Ectodermal cell (in vitro differentiated cells): Measurements from ENCODE around the gene COPS8.

Experiments
- H3K27ac ChIP-seq: 2 replicates; pipeline ENCODE4 v1.7.0; 2013; ENCODE audit warnings: mild to moderate bottlenecking, low read depth, low read length; ENCODE audit not compliant: insufficient read depth, poor library complexity, severe bottlenecking
- H3K27me3 ChIP-seq: 2 replicates; pipeline ENCODE4 v1.7.0; 2013; ENCODE audit warnings: mild to moderate bottlenecking, low read length; ENCODE audit not compliant: insufficient read depth, control insufficient read depth, poor library complexity, severe bottlenecking
- H3K36me3 ChIP-seq: one replicate; pipeline ENCODE4 v1.7.0; 2013; ENCODE audit warnings: low read length; ENCODE audit not compliant: control insufficient read depth, insufficient read depth
- H3K4me1 ChIP-seq: one replicate; pipeline ENCODE4 v1.7.0; 2013; ENCODE audit warnings: low read length; ENCODE audit not compliant: control insufficient read depth, insufficient read depth
- H3K4me3 ChIP-seq: 2 replicates; pipeline ENCODE4 v1.7.0; 2013; ENCODE audit warnings: low read depth, low read length, control low read depth; ENCODE audit not compliant: insufficient read depth
- H3K9me3 ChIP-seq: 2 replicates; pipeline ENCODE4 v1.7.0; 2013; ENCODE audit warnings: mild to moderate bottlenecking, low read length, moderate library complexity; ENCODE audit not compliant: control insufficient read depth
- WGBS, 2 experiments: methylation state at CpG; one replicate each; pipeline ENCODE4 v1.1.7; 2013; ENCODE audit warnings: missing lambda C conversion rate in 2 of 2; 5-methylcytosine and 5-hydroxymethylcytosine counted together

The COPS8 gene

DNA sequence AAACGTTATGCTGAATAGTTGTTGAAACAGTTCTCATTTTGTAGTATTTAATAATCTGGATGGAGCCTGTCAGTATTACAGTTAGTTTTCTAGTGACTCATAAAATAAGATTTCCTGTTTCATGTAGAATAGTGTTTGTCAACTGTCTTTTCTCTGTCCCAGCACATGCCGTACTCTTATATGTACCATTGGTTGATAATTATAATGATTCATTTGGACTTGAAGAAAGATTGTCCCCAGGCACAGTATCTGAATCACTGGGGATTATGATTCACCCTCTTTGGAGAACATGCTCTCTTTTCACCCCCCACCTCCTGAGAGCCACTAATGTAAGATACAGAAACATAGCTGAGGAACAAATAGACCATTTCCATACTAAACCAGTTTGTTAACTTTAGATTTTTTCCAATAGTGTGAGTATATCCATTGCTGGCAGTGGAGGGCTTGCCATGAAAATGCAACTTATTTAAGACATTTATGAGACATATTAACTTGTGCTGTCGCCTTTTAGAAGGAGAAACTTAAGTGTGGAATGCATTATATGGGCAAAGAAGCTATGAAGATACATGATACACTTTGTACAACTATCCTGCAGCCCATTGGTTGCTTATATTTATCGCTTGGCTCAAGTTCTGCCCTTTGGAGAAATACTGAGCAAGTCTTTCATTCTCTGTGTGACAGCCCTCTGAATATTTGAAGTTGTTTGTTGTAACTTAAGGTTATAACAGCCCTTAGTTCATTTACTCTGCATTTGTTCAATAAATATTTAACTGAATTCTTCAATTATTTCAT lies 12.4 kb downstream of the COPS8 start:
- Histone ChIP-seq H3K9me3 (no peaks in the 10 kb centered on the region), H3K4me3 (no peak overlapping the region), H3K36me3 (peaks cover 17% of the 10 kb centered on the region), H3K27me3 (no peaks in the 10 kb centered on the region), H3K4me1 (peaks cover 6% of the 10 kb centered on the region), H3K27ac (no peak overlapping the region)
- WGBS, 2 experiments, result 70 to 89% methylated on average over 3 to 4 of the region's 4 CpGs

DNA sequence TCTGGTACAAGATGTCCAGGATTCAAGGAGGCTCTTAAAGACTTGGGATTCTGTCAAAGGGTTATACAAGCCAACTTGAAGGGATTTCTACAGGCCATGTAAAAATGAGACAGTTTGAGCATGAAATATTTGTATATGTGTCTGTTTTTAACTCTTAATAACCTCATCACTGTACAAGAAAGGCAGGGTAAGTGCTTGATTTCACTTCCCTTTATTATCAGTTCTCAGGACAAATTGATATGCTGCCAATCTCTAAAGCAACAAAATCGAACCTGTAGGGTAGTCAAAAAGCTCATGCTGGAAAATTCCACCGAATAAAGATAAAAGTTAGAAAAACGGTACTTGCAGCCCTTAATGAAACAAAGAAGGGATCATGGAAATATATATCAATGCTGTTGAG lies 14.1 kb downstream of the COPS8 start:
- WGBS, 2 experiments, result 97% methylated on average over 3 of the region's 3 CpGs

DNA sequence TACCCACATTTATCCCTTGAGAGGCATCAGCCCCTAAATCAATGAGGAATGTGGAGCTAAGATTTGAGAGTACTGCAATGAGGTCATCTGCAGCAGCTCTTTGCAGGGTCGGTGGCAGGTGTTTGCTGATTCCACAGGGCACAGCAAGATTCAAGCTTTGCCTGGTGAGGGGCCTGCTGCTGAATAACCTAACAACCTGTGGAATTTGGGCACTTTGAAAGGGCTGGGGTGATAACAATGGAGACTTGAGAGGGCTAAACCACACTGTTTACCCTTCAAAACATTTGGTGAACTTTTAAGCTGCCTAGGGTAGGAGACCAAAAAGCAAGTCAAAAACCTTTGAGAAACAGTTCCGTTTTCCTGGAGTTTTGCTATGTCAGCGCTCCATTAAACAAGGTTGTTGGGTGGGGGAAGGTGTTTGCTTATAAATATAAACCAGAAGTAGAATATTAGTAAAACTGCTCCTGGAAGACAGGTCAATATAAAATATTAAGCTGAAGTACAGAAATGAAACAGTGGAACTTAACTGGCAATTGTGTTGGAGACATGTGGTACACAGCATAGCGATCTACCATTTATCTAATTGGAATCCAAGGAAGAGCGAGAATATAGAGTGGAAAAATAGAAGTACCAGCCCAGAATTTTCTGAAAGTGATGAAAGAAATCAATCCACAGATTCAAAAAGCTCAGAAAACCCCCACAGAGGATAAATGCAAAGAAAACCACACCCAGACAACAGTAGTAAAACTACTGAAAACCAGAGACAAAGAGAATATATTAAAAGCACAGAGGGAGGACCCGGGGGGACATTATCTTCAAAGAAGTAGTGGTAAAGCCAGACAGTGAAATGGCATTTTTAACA lies 15.7 kb downstream of the COPS8 start:
- peaks cover 6% of the 10 kb centered on the region for H3K4me1 ChIP-seq
- H3K27me3 ChIP-seq, result no peaks in the 10 kb centered on the region
- peaks cover 6% of the 10 kb centered on the region for H3K36me3 ChIP-seq
- H3K27ac ChIP-seq, result peak overlapping the region; percentile 83
- WGBS, 2 experiments, result 35 to 57% methylated on average over 4 to 6 of the region's 6 CpGs
- no peaks in the 10 kb centered on the region for H3K9me3 ChIP-seq
- no peak overlapping the region for H3K4me3 ChIP-seq

More for the DNA sequence above, 14.1 kb downstream of the COPS8 start:
- H3K27ac ChIP-seq, result no peak overlapping the region
- H3K4me1 ChIP-seq, result peaks cover 6% of the 10 kb centered on the region
- no peaks in the 10 kb centered on the region for H3K27me3 ChIP-seq
- H3K36me3 ChIP-seq, result peaks cover 11% of the 10 kb centered on the region
- no peaks in the 10 kb centered on the region for H3K9me3 ChIP-seq
- H3K4me3 ChIP-seq, result no peak overlapping the region

DNA sequence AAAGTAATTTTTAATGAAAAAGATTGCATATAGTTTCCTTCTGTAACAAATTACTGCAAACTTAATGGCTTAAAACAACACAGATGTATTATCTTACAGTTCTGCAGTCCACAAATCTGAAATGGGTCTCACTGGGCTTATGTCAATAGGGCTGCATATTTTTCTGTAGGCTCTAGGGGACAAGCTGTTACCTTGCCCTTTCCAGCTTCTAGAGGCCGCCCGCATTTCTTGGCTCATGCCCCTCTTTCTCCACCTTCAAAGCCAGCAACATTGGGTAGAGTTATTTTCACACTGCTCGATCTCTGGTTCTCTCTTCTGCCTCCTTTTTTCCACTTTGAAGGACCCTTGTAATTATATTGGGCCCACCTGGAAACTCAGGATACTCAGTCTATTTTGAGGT lies 16.7 kb downstream of the COPS8 start:
- no peaks in the 10 kb centered on the region for H3K9me3 ChIP-seq
- peaks cover 6% of the 10 kb centered on the region for H3K36me3 ChIP-seq
- no peaks in the 10 kb centered on the region for H3K27me3 ChIP-seq
- H3K4me3 ChIP-seq, result no peak overlapping the region
- H3K4me1 ChIP-seq, result peaks cover 6% of the 10 kb centered on the region
- 91 to 94% methylated on average over 3 of the region's 3 CpGs for WGBS, 2 experiments
- no peak overlapping the region for H3K27ac ChIP-seq

DNA sequence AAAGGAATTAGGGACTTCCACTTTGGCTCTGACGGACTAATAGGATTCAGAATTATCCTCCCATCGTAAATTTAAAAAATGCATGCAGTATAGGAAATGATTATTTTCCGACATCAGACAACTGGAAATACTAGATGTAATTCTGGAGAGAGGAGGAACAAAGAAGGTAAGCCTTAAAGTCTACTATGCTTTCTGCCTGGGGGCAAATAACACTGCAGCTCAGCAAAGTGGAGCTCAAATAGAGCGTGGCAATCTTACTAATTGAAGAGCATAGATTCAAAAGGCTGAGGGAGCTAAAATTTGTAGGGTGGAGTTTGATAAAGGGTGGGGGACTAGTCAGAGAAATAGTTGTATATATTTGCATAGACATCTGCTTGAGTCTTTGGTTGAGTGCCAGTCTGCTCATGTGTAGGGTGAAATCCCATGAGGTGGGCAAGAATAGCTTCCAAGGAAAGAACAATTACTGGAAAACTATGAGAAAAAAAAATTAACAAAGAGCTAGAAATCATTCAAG lies 23.8 kb downstream of the COPS8 start:
- H3K36me3 ChIP-seq, result no peaks in the 10 kb centered on the region
- WGBS, 2 experiments, result 97 to 98% methylated on average over 4 of the region's 4 CpGs
- H3K4me3 ChIP-seq, result no peak overlapping the region
- H3K4me1 ChIP-seq, result no peaks in the 10 kb centered on the region
- no peak overlapping the region for H3K27ac ChIP-seq
- H3K9me3 ChIP-seq, result no peaks in the 10 kb centered on the region
- no peaks in the 10 kb centered on the region for H3K27me3 ChIP-seq

DNA sequence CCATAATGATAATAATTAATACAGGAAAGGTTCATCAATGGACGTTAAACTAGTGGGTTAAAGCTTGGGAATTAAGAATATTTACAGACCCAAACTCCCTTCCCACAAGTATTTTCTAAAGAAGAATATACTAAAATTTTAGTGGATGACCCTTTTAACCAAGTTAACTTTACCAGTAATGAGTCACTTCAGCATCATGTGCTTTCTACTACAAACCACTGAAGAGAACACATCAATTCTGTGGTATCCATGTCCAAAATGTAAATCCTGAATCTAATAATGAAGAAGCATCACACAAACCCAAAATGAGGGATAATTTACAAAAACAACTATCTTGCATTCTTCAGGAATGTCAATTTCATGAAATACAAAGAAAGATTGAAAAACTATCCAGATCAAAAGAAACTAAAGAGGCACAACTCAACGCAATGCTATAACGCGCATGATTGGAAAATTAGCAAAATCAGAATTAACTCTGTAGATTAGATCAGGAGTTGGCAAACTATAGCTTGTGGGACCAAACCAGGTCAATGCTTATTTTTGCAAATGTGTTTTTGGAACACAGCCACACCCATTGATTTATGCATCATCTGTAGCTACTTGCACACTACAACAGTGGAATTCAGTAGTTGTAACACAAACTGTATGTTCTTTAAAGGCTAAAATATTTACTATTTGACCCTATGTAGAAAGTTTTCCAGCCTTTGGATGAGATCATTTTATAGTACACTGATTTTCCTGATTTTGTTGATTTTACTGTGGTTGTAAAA lies 27.5 kb downstream of the COPS8 start:
- Histone ChIP-seq H3K27me3 (no peaks in the 10 kb centered on the region), H3K27ac (no peak overlapping the region), H3K36me3 (no peaks in the 10 kb centered on the region), H3K9me3 (no peaks in the 10 kb centered on the region), H3K4me1 (no peaks in the 10 kb centered on the region), H3K4me3 (no peak overlapping the region)
- 98 to 99% methylated on average over 3 of the region's 4 CpGs for WGBS, 2 experiments

DNA sequence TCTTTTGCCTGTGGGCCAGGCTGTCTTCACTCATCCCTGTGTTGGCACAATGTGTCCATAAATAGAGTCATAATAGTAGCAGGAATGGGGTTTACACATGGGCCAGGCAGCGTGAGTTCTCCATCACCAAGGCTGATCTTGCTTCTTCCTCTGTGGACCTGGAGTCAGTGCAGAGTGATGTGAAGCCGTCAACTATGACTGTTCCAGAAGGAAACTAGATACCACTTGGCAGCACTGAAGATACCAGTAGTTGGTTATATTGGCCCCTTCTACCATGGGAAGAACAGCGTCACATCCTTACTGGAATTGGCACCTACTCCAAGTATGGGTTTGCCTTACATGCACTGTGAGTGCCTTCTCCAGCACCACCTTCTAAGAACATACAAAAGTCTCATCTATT lies 30.2 kb downstream of the COPS8 start:
- no peak overlapping the region for H3K27ac ChIP-seq
- H3K9me3 ChIP-seq, result no peaks in the 10 kb centered on the region
- 94 to 95% methylated on average over 3 of the region's 3 CpGs for WGBS, 2 experiments
- no peak overlapping the region for H3K4me3 ChIP-seq
- no peaks in the 10 kb centered on the region for H3K27me3 ChIP-seq
- no peaks in the 10 kb centered on the region for H3K36me3 ChIP-seq
- no peaks in the 10 kb centered on the region for H3K4me1 ChIP-seq

DNA sequence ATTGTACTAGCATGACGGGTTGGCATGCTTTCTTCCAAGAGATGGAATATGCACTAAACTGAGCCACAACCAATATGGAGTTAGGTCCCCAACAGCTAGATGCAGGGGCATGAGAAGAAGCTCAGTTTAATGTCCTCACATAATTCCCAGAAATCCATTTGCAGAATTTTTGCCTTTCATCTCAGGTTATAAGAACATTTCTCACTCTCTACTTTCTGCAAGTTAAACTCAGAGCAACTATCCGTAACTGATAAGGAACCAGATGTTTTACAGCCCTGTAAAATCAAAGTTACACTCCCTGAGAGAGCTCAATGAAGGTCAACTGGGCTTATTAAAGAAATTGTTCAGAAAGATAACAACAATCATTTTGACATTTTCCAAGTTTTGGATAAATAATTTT lies 30.7 kb downstream of the COPS8 start:
- Histone ChIP-seq H3K27ac (no peak overlapping the region), H3K4me3 (no peak overlapping the region), H3K9me3 (no peaks in the 10 kb centered on the region), H3K36me3 (no peaks in the 10 kb centered on the region), H3K27me3 (no peaks in the 10 kb centered on the region), H3K4me1 (no peaks in the 10 kb centered on the region)
- WGBS, 2 experiments, result 92 to 96% methylated on average over 2 of the region's 2 CpGs

DNA sequence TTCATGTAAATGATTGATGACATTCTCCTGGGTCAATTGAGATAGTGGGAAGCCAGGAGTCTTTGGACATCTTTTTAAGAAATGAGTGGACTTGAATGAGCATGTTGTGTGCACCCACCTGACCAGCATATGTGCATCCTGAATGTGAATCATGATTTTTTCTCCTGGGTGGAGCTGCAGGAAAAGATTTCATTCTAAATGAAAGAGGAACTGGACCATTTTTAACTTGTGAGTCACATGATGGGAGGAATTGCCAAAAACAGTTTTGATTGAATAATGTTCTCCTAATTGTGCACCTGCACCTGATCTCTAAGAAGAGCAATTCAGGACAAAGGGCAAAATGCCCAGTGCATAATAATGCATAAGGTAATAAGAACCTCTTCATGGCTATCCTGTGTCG lies 32.3 kb downstream of the COPS8 start:
- WGBS, 2 experiments, result 84 to 86% methylated on average over 1 of the region's 1 CpG

More for the DNA sequence above, 32.3 kb downstream of the COPS8 start:
- Histone ChIP-seq H3K9me3 (no peaks in the 10 kb centered on the region), H3K4me1 (no peaks in the 10 kb centered on the region), H3K36me3 (no peaks in the 10 kb centered on the region), H3K27ac (no peak overlapping the region), H3K4me3 (no peak overlapping the region), H3K27me3 (no peaks in the 10 kb centered on the region)
